AG20443 (cell line): ENCODE measurements around the gene BPIFB3.

Experiments
- DNase-seq: peaks from one replicate; pipeline ENCODE4 v3.0.0; 2012; ENCODE audit warnings: low spot score, mixed read lengths

Gene BPIFB3

DNA sequence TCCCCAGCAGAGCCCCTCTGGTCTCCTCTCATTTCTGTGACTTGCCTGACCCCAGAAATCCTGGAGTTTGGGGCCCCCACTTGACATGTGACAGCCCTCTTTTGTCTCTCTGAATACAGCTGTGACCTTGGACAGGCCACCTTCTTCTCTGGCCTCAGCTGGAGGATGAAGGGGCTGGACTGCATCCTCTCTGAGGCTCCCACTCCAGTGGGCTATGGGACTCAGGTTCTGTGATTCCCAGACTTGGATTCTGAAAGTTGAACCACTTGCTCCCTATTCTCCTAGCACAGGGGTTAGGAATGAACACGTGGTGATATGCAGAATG is 9.1 kb downstream of the BPIFB3 start:
- no peak for DNase-seq

DNA sequence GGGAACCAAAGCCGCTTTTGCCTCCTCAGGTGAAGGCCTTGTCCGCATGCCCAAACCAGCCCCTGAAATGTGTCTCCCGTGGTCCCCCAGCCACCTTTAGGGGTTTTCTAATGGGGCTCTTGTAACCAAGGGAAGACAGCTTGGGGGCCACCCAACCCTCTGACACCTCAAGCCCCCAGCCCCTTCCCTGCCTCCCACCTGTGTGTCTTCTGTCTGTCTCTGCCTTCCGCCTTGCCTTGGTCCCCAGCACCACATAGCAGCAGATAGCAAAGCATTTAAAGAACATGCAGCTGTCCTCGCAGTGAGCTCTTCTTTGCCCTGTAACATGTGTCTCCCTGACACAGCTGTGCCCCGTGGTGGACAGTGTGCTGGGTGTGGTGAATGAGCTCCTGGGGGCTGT is 9.6 kb downstream of the BPIFB3 start:
- no peak for DNase-seq

DNA sequence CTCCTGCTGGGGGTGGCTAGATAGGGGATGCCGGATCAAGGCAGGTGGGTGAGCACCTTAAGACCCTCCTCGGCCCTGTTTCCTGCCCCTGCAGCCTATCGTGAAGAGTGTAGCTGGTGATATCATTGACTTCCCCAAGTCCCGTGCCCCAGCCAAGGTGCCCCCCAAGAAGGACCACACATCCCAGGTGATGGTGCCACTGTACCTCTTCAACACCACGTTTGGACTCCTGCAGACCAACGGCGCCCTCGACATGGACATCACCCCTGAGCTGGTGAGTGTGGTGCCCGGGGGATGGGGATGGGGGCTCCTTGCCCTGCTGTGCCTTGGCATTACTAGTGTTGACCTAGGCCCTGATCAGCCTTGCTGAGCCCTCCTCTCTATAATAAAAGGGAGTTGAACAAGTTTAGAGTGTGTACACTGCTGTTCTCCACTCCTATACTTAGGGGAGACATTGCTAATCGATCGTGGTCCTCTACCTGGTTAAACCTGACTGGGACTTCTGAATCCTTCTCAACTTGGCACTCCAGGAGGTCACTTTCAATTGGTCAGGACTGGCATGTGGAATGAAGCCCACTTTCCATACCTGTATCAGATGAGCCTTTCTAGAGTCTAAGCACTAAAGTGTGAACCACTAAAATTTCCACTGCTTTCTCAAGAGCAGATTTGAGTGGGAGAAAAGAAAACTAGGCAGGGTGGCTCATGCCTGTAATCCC is 11.0 kb downstream of the BPIFB3 start:
- DNase-seq = no peak

GRCh38 chr20:33065785-33066184 is 12.1 kb downstream of the BPIFB3 start:
- no peak for DNase-seq

DNA sequence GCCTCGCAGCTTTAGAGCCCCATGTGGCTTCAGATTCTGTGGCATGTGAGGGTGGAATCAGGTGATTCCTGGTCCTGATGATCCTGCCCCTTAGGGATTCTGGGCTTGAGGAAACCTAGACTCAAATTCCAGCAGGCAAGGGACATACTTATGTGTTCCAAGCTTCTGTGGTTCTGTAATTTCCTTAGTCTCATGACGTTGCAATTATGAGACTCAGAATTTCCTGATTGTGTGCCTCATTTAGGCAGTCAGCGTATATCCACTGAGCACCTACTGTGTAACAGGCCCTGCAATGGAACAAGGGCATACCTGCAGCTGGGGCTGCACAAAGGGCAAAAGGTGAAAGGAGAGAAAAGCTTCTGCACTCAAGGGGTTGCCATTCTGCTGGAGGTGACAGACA is 14.1 kb downstream of the BPIFB3 start:
- DNase-seq = no peak

DNA sequence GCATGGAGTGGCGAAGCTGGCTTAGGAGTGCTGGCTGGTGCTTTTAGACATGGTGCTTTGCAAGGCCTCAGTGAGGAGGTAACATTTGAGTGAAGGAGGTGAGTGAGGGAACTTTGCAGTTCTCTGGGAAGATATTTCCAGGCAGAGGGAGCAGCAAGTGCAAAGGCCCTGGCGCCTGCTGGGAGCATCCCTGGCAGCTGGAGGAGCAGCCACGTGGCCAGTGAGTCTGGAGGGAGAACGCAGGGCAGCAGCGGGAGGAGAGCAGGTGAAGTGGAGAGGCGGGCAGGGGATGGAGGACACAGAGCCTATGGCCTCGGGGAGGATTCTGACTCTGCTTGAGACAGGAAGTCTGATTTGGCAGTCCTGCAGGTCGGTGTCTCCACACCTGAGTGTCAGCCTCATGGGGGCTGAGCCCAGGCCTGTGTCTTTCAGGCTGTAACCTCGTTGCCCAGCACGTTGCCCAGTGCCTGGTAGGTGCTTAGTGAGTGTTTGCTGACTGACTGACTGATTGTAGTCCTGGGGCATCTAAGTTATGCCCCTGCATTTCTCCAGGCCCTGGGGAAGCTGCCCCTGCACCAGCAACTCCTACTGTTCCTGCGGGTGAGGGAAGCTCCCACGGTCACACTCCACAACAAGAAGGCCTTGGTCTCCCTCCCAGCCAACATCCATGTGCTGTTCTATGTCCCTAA is 14.7 kb downstream of the BPIFB3 start:
- DNase-seq = no peak

DNA sequence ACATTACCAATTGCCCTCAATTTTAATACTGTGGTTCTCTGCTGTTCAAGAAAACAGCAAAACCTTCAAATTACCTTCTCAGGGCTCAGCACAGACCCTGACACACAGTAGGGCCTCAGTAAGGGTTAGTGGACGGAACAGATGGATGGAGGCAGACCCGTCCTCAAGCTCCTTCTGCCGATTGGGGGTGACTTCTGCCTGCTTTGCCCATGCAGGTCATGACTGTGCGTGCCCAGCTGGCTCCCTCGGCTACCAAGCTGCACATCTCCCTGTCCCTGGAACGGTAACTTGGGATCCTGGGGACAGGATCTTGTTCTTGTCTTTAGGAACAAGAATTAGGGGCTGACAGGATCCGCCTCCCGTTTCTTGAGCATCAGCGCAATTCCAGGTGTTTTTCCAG is 16.0 kb downstream of the BPIFB3 start:
- DNase-seq = no peak

DNA sequence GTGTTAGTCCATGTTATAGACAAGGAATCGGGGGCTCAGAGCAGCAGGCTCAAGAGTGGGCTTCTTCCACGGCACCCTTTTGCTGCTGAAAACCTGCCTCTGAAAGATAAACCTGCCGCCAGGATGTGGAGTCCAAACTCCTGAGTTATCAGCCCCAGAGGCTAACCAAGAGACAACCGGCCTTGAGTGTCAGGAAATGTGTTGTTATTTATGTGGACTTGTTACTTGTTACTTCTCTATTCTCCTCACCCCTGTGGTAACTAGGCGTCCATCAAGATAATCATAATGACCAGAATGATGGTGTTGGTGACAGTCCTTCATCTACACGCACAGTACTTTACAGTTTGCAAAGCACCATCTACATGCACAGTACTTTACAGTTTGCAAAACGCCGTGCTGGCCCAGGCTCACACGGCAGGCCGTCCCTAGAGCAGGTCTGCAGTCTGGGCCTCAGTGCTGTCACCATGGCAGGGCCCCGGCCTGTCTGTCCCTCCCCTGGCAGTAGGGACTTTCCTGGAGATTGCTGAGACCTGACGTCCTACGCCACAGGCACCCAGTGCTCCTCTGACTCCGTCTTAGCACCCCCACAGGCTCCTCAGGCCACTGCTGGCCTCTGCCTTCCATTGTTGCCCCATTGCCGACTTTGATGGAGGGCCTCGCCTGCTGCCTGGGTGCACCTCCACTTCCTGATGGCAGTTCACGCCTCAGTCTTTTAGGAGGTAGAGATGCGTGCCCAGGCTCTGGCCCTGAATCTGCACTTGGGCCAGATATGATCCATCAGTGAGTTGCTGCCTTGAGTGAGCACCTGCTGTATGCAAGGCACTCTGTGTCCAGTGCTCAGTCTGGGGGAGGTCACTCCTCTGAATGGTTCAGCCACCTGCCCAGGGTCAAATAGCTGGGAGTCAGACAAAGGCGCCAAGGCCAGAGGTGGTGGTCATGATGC is 16.7 kb downstream of the BPIFB3 start:
- DNase-seq = no peak

DNA sequence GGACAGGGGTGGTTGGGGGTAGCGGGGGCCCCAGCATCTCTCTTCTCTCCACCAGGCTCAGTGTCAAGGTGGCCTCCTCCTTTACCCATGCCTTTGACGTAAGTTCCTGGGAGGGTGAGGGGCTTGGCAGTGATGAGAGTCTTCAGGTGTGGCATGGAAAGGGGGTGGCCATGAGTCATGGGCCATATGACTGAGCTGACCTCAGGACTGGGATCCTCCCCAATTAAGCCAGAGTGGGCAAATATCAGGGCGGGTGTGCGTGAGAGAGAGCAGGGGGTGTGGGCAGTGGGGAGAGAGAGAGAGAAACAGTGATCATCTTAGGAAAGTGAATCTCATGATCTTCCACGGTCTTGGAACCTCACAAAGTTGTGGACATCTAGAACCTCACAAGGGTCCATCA is 17.5 kb downstream of the BPIFB3 start:
- no peak for DNase-seq

DNA sequence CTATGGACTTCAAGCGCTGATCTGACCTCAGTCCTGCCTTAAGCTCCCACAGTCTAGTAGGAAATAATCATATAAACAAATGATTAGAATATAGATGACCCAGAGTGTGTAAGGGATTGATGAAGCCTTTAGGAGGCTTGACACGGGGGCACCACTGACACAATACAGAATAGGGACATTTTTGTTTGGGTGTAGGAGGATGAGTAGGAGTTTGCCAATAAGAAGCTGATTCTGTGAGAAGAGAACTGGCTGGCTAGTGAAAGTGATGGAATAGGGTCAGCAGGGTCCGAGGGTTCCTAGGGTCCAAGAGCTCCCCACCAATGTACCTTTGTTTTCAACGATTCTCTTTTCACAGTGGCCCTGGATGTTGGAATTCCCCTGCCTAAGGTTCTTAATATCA is 18.7 kb downstream of the BPIFB3 start:
- no peak for DNase-seq

GRCh38 chr20:33072813-33073212 is 19.1 kb downstream of the BPIFB3 start:
- DNase-seq = no peak

DNA sequence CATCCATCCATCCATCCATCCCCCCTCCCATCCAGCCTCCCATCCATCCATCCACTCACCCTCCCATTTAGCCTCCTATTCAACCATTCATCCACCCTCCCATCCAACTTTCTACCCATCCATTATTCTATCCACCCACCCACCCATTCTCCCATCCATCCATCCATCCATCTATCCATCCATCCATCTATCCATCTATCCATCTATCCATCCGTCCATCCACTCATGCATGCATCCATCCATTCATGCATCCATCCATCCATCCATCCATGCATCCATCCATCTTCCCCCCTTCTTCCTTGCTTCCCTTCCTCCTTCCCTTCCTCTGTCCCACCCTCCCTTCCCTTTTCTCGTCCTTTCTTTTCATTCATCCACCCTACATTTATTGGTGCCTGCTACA is 21.0 kb downstream of the BPIFB3 start:
- DNase-seq = no peak

GRCh38 chr20:33075281-33075680 is 21.6 kb downstream of the BPIFB3 start:
- no peak for DNase-seq

DNA sequence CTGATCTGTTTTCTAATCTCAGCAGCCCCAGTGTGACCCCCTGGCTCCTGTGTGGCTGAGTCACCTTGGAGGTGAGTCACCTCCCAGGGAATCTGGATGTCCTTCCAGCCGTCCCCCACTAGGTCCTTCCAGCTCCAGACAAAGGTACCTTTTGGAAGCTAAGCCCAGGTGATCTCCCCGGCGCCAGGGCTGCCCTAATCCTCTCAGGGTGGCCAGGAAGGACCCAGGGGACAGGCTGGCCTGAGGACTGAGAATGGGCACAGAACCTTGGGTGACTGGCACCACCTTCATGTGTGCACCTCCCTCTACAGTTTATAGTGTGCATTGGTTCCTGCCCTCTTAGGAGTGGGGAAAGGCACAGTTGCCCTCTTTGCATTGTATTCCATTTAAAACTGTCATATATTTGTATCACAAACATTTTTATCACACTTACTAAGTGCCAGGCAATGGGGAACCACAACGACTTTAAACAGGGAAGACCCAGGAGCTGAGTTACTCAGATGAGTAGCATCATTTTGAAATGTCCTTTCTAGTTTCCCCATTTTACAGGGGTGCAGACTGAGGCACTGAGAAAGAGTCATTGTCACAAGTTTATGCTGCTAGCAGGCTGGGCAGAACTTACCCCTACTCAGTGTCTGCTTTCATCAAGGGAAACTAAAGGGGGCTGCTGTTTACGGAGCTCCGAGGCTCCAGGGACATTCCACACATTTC is 23.1 kb downstream of the BPIFB3 start:
- DNase-seq = no peak

DNA sequence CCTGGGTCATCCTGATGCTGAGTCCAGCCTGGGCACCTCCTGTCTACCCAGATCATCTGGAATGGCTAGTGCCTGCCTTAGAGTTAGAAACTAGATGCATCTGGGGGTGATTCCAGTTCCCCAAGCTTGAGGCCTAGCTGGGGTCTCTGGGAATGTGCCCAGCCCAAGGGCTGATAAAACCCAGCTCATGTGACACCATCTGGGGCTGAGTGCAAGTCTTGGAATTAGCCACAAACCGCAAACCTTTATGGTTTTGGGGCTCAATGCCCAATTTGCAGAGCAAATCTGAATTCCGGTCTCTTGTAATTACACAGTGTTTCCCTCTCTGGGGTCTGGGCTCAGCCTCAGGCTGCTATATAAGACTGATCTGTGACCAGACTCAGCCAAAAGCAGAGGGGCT is 25.6 kb downstream of the BPIFB3 start, which contains the start of gene BPIFB4:
TSS of gene BPIFB4 (plus strand) at position 385 of the 400 bp plus-strand sequence. CDS start 1,884 bp downstream, outside the sequence.
- DNase-seq = no peak

- no peak for DNase-seq
Observed at GRCh38 chr20:33081411-33082154, 27.9 kb downstream of the BPIFB3 start.

DNA sequence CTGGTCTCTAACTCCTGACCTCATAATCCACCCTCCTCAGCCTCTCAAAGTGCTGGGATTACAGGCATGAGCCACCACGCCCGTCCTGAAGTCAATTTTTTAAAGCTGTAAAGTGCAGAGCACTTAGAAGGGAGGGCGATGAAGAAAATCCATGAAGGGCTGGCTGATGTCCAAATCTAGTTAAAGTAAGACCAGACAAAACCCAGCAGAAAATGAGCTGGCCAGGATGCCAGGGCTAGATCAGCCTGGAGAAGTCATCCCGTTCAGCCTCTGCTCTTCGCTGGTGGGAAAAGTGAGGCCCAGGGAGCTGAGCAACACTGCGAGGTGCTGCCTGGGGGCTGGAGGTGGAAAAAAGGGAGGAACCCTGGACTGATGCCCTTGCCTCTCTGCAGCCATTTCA is 28.8 kb downstream of the BPIFB3 start:
- DNase-seq = no peak

- DNase-seq = no peak
Observed at GRCh38 chr20:33083544-33084340, 30.0 kb downstream of the BPIFB3 start.

DNA sequence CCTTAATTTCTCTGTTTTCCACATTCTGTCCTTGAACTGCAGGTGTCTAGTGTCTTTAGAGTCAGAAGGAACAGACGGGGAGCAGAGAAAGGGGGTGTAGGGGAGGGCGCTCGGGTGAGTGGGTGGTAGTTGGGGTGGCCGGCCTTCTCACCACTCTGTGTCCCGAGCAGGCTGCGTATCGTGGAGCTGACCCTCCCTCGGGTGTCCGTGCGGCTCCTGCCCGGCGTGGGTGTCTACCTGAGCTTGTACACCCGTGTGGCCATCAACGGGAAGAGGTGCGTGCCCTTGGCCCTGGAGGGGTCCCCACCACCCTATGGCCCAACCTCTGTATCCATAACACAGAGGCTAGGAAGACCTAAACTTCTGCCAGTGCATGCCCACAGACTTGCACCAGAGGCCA is 31.0 kb downstream of the BPIFB3 start:
- no peak for DNase-seq

- no peak for DNase-seq
Observed at GRCh38 chr20:33086052-33086722, 32.5 kb downstream of the BPIFB3 start.
